GM12801 (cell line): Measurements from ENCODE around the gene ESRRB.

Source experiments
- TF ChIP-seq, protein P1 (sequence below): IDR thresholded peaks from one replicate; pipeline ENCODE4 v1.5.1; 2011; ENCODE audit warnings: control low read depth; ENCODE audit not compliant: insufficient read length; ENCODE audit errors: extremely low read depth

ESRRB gene

DNA sequence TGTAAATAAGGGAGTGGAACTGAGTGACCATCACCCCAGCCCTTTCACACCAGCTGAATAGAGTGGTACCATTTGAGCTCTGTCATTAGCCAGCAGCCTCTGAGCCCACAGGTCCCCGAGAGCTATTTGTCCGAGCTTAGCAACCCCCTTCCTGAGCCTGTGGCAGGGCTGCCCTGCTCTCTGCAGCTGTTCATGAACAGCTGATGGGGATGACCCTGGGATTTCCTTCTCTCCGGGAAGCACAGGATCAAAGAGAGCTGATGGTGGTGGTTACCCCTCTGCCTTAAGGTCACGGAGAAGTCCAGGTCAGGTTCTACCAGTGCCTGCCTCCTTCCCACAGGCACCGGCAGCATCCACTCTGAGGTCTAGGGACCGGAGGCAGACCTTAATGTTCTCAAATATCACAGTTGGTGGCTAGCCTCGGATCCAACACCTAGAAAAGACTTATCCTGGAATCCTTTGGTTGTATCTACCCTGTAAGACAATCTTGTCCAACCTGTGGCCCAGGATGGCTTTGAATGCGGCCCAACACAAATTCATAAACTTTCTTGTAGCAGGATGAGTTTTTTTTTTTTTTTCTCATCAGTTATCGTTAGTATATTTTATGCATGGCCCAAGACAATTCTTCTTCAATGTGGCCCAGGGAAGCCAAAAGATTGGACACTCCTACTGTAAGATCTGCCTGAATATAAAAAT, 81.1 kb downstream of the ESRRB start:
- TF ChIP-seq, protein P1, sequence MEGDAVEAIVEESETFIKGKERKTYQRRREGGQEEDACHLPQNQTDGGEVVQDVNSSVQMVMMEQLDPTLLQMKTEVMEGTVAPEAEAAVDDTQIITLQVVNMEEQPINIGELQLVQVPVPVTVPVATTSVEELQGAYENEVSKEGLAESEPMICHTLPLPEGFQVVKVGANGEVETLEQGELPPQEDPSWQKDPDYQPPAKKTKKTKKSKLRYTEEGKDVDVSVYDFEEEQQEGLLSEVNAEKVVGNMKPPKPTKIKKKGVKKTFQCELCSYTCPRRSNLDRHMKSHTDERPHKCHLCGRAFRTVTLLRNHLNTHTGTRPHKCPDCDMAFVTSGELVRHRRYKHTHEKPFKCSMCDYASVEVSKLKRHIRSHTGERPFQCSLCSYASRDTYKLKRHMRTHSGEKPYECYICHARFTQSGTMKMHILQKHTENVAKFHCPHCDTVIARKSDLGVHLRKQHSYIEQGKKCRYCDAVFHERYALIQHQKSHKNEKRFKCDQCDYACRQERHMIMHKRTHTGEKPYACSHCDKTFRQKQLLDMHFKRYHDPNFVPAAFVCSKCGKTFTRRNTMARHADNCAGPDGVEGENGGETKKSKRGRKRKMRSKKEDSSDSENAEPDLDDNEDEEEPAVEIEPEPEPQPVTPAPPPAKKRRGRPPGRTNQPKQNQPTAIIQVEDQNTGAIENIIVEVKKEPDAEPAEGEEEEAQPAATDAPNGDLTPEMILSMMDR = no peak

DNA sequence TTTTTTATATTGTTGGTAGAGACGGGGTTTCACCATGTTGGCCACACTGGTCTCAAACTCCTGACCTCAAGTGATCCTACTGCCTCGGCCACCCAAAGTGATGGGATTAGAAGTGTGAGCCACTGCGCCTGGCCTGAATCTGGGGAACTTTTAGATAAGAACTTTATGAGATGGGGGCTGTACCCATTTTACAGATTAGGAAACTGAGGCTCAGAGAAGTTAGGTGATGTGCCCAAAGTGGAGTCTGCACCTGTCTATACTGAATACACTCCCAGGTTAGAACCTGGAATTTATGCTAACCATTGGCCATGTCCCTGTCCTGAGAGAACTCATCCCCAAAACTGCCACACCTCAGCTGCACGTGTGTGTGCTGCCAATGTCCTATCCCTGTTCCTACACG, 81.9 kb downstream of the ESRRB start:
- TF ChIP-seq, protein P1 = no peak

- TF ChIP-seq, protein P1 = no peak
These were observed 85.9 kb downstream of the ESRRB start for GRCh38 chr14:76461886-76462285.

- TF ChIP-seq, protein P1 = no peak
These were observed 86.4 kb downstream of the ESRRB start for GRCh38 chr14:76462330-76462729.

GRCh38 chr14:76463105-76463504, 87.2 kb downstream of the ESRRB start:
- TF ChIP-seq, protein P1 = no peak

GRCh38 chr14:76464856-76465255, 88.9 kb downstream of the ESRRB start:
- TF ChIP-seq, protein P1 = no peak

DNA sequence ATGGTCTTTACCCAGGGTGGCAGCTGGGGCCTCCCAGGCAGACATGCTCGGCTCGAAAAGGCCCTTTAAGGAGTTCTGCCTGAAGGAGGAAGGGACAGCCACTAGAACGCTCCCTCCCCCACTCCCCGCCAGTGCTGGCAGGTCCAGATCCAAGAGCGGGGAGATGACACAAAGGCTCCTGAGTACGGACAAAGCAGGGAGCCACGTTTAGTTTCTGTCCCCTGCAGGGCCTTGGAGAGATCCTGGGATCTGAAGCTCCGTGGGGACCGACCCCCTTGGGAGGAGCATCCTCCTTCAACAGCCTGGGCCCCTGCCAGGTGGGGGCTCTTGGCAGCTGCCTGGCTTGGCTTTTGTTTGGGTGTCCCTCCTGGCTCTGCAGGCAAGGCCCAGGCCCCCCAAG, 89.7 kb downstream of the ESRRB start:
- TF ChIP-seq, protein P1 = no peak

DNA sequence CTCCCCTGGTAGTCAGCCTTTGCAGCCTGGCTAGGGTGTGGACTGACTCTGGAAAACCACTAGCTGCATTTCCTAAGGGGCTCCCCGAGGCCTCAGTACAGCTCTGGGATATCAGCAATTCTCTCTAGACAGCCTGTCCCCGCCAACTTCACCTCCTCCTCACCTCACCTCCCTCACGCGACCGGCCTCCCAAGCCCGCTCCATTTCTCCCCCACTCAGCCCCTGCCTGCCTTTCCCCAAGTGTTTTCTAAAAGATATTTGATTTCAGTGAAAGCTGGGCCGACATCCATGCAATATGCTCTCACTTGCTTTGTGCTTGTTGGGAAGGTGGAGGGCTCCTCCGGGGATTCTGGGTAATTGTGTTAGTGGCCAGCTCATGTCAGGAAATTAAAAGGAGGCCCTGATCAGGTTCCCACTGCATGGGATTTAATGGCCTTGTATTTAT, 91.8 kb downstream of the ESRRB start:
- TF ChIP-seq, protein P1 = no peak
